ENCODE data around the gene CHSY3.

- TF ChIP-seq CTCF (IDR thresholded peaks at IDR 0.05) (no peak), ZFX (IDR thresholded peaks at IDR 0.05; ENCODE audit: borderline replicate concordance) (no peak)
These were observed 262.7 kb downstream of the CHSY3 start for GRCh38 chr5:130166839-130167490.

Measured in 22Rv1 (cell line).